Muscle of leg (tissue), 11 donors: ENCODE data around the gene TPST2. TPM values are rescaled to one million over a fixed set of nuclear protein-coding genes. Genes with fewer than 3 reads are reported as not detected.
A peak's percentile ranks its signal among the peaks of the same experiment; 100 is the strongest.

Experiments
- DNase-seq: peaks from one replicate; pipeline ENCODE4 v3.0.0; 2013
- H3K27ac ChIP-seq: one replicate; pipeline ENCODE4 v1.5.1; 2013; ENCODE audit warnings: mild to moderate bottlenecking, low read length, control low read depth
- H3K27me3 ChIP-seq: one replicate; pipeline ENCODE4 v1.6.1; 2013; ENCODE audit warnings: low read length; ENCODE audit not compliant: control insufficient read depth, insufficient read depth
- H3K36me3 ChIP-seq: one replicate; pipeline ENCODE4 v1.6.1; 2013; ENCODE audit warnings: low read length; ENCODE audit not compliant: control insufficient read depth, insufficient read depth
- H3K4me1 ChIP-seq: one replicate; pipeline ENCODE4 v1.6.1; 2013; ENCODE audit warnings: low read length; ENCODE audit not compliant: control insufficient read depth, insufficient read depth
- H3K4me3 ChIP-seq: one replicate; pipeline ENCODE4 v1.5.1; 2013; ENCODE audit warnings: low read length, control low read depth
- H3K9me3 ChIP-seq: replicated peaks from 2 replicates; pipeline ENCODE4 v1.6.1; 2013; ENCODE audit warnings: low read depth, low read length; ENCODE audit not compliant: control insufficient read depth
- WGBS: methylation state at CpG from one replicate; pipeline ENCODE4 v1.1.5; 2013; ENCODE audit warnings: missing lambda C conversion rate; ENCODE audit not compliant: insufficient coverage; 5-methylcytosine and 5-hydroxymethylcytosine counted together
- polyA plus RNA-seq, 8 donors: library from polyadenylated mRNA; unstranded; fragments of 120-200 nt; gene quantifications; one replicate each; pipeline versions ENCODE4 v1.2.1 to v1.2.3, GENCODE V29; 2013; ENCODE audit warnings: inconsistent platforms in 1 of 8, low replicate concordance in 1 of 8; ENCODE audit not compliant: insufficient read length in 8 of 8, insufficient read depth in 1 of 8
- total RNA-seq: library from RNA; stranded (reverse); fragments of 120-200 nt; gene quantifications from one replicate; pipeline ENCODE4 v1.2.4, GENCODE V29; 2013

The TPST2 gene
- total and polyA plus RNA-seq, 9 donors = 5.4 to 11.3 (median 7.4) TPM

- 70% methylated on average over 11 of the region's 15 CpGs for WGBS
- DNase-seq = peak; percentile 16
- H3K4me3 ChIP-seq = no peak overlapping the region
- no peaks in the 10 kb centered on the region for H3K9me3 ChIP-seq
- no peaks in the 10 kb centered on the region for H3K4me1 ChIP-seq
- H3K27me3 ChIP-seq = no peaks in the 10 kb centered on the region
- H3K36me3 ChIP-seq = peaks cover 3% of the 10 kb centered on the region
- H3K27ac ChIP-seq = no peak overlapping the region
Observed at GRCh38 chr22:26527574-26528465, 62.1 kb downstream of the TPST2 start.

- Histone ChIP-seq H3K4me3 (no peak overlapping the region), H3K27me3 (no peaks in the 10 kb centered on the region), H3K36me3 (peaks cover 3% of the 10 kb centered on the region), H3K9me3 (no peaks in the 10 kb centered on the region), H3K4me1 (no peaks in the 10 kb centered on the region), H3K27ac (no peak overlapping the region)
- no peak for DNase-seq
- WGBS = no CpG with 5 or more reads among the region's 3 CpGs
Observed at GRCh38 chr22:26527167-26527566, 62.8 kb downstream of the TPST2 start.

- WGBS = no CpG with 5 or more reads among the region's 7 CpGs
- no peak for DNase-seq
- H3K27me3 ChIP-seq = no peaks in the 10 kb centered on the region
- H3K4me3 ChIP-seq = no peak overlapping the region
- peaks cover 3% of the 10 kb centered on the region for H3K36me3 ChIP-seq
- H3K9me3 ChIP-seq = no peaks in the 10 kb centered on the region
- H3K27ac ChIP-seq = no peak overlapping the region
- no peaks in the 10 kb centered on the region for H3K4me1 ChIP-seq
Observed at GRCh38 chr22:26525946-26526564, 63.9 kb downstream of the TPST2 start.

- H3K4me1 ChIP-seq = no peaks in the 10 kb centered on the region
- H3K27me3 ChIP-seq = no peaks in the 10 kb centered on the region
- H3K9me3 ChIP-seq = no peaks in the 10 kb centered on the region
- H3K27ac ChIP-seq = no peak overlapping the region
- no peak for DNase-seq
- WGBS = 25% methylated on average over 1 of the region's 4 CpGs
- H3K36me3 ChIP-seq = peaks cover 3% of the 10 kb centered on the region
- no peak overlapping the region for H3K4me3 ChIP-seq
Observed at GRCh38 chr22:26524870-26525269, 65.1 kb downstream of the TPST2 start.

- Histone ChIP-seq H3K4me1 (no peaks in the 10 kb centered on the region), H3K4me3 (no peak overlapping the region), H3K36me3 (peaks cover 3% of the 10 kb centered on the region), H3K9me3 (no peaks in the 10 kb centered on the region), H3K27ac (no peak overlapping the region), H3K27me3 (no peaks in the 10 kb centered on the region)
- DNase-seq = no peak
- 100% methylated on average over 2 of the region's 4 CpGs for WGBS
Observed at GRCh38 chr22:26522592-26522991, 67.3 kb downstream of the TPST2 start.

GRCh38 chr22:26522012-26522411 lies 67.9 kb downstream of the TPST2 start:
- no peaks in the 10 kb centered on the region for H3K27me3 ChIP-seq
- no CpG with 5 or more reads among the region's 2 CpGs for WGBS
- no peak overlapping the region for H3K27ac ChIP-seq
- H3K4me1 ChIP-seq = no peaks in the 10 kb centered on the region
- H3K4me3 ChIP-seq = no peak overlapping the region
- DNase-seq = no peak
- no peaks in the 10 kb centered on the region for H3K9me3 ChIP-seq
- peaks cover 3% of the 10 kb centered on the region for H3K36me3 ChIP-seq

GRCh38 chr22:26517429-26517828 lies 72.5 kb downstream of the TPST2 start:
- no peaks in the 10 kb centered on the region for H3K36me3 ChIP-seq
- H3K9me3 ChIP-seq = no peaks in the 10 kb centered on the region
- H3K4me1 ChIP-seq = peaks cover 5% of the 10 kb centered on the region
- no peak overlapping the region for H3K27ac ChIP-seq
- no peak overlapping the region for H3K4me3 ChIP-seq
- no CpG with 5 or more reads among the region's 5 CpGs for WGBS
- H3K27me3 ChIP-seq = no peaks in the 10 kb centered on the region
- DNase-seq = no peak

- no peak for DNase-seq
- no peaks in the 10 kb centered on the region for H3K27me3 ChIP-seq
- peaks cover 12% of the 10 kb centered on the region for H3K4me1 ChIP-seq
- H3K27ac ChIP-seq = no peak overlapping the region
- no peaks in the 10 kb centered on the region for H3K36me3 ChIP-seq
- no peaks in the 10 kb centered on the region for H3K9me3 ChIP-seq
- 75% methylated on average over 1 of the region's 1 CpG for WGBS
- no peak overlapping the region for H3K4me3 ChIP-seq
Observed at GRCh38 chr22:26516503-26516902, 73.4 kb downstream of the TPST2 start.

- no CpG with 5 or more reads among the region's 3 CpGs for WGBS
- Histone ChIP-seq H3K9me3 (no peaks in the 10 kb centered on the region), H3K27me3 (no peaks in the 10 kb centered on the region), H3K27ac (no peak overlapping the region), H3K4me1 (peaks cover 17% of the 10 kb centered on the region), H3K36me3 (no peaks in the 10 kb centered on the region), H3K4me3 (no peak overlapping the region)
- no peak for DNase-seq
Observed at GRCh38 chr22:26515931-26516330, 74.0 kb downstream of the TPST2 start.

GRCh38 chr22:26514419-26515161 lies 75.3 kb downstream of the TPST2 start:
- peaks cover 6% of the 10 kb centered on the region for H3K36me3 ChIP-seq
- no peak overlapping the region for H3K4me3 ChIP-seq
- no peaks in the 10 kb centered on the region for H3K9me3 ChIP-seq
- H3K27me3 ChIP-seq = no peaks in the 10 kb centered on the region
- H3K4me1 ChIP-seq = peaks cover 18% of the 10 kb centered on the region
- H3K27ac ChIP-seq = no peak overlapping the region
- 95% methylated on average over 4 of the region's 12 CpGs for WGBS
- DNase-seq = no peak
